CD8-positive, alpha-beta memory T cell (primary cell): ENCODE results near the gene CEP112. TPM values are rescaled to one million over a fixed set of nuclear protein-coding genes. Genes with fewer than 3 reads are reported as not detected.

ENCODE experiments used
- CTCF ChIA-PET: fragments of 350-600 bp; sonication (Branson Sonifier 250); formaldehyde crosslinking; loops from one replicate; lab custom pipeline; 2021; ENCODE audit warnings: antibody characterized with exemption; lab: Charles Lee
- POLR2A ChIA-PET: fragments of 350-600 bp; sonication (Branson Sonifier 250); formaldehyde crosslinking; loops from one replicate; lab custom pipeline; 2021; ENCODE audit warnings: antibody characterized with exemption; lab: Charles Lee
- DNase-seq, 5 donors: peaks; one replicate each; pipeline versions ENCODE4 v3.0.0 to v3.0.0-alpha.2; 2020 to 2022; ENCODE audit warnings: mixed read lengths in 1 of 5
- H3K27ac ChIP-seq: one replicate; pipeline ENCODE4 v1.7.0; 2013; ENCODE audit warnings: low read depth, mild to moderate bottlenecking, low read length, moderate library complexity
- H3K27me3 ChIP-seq: 2 replicates; pipeline ENCODE4 v1.7.0; 2013; ENCODE audit warnings: low read length, mild to moderate bottlenecking; ENCODE audit not compliant: insufficient read depth, poor library complexity, severe bottlenecking
- H3K36me3 ChIP-seq: 2 replicates; pipeline ENCODE4 v1.7.0; 2013; ENCODE audit warnings: mild to moderate bottlenecking, low read length, moderate library complexity; ENCODE audit not compliant: insufficient read depth
- H3K4me1 ChIP-seq: 2 replicates; pipeline ENCODE4 v1.7.0; 2013; ENCODE audit warnings: mild to moderate bottlenecking, low read length, moderate library complexity; ENCODE audit not compliant: insufficient read depth
- H3K4me3 ChIP-seq: 2 replicates; pipeline ENCODE4 v1.7.0; 2013; ENCODE audit warnings: mild to moderate bottlenecking, low read length
- H3K9me3 ChIP-seq: 2 replicates; pipeline ENCODE4 v1.7.0; 2013; ENCODE audit warnings: mild to moderate bottlenecking, low read length
- H3K27ac Mint-ChIP-seq, 8 donors: one replicate each; pipeline ENCODE4 v1.8.0; 2020 to 2021; ENCODE audit warnings: mixed read lengths in 8 of 8, mild to moderate bottlenecking in 6 of 8, inconsistent platforms in 3 of 8, moderate library complexity in 3 of 8
- H3K27me3 Mint-ChIP-seq, 2 donors: one replicate each; pipeline ENCODE4 v1.8.0; 2020 to 2021; ENCODE audit warnings: mixed read lengths in 2 of 2, mild to moderate bottlenecking in 1 of 2, moderate library complexity in 1 of 2
- H3K36me3 Mint-ChIP-seq, 3 donors: one replicate each; pipeline ENCODE4 v1.8.0; 2020 to 2021; ENCODE audit warnings: mixed read lengths in 3 of 3, inconsistent platforms in 1 of 3, mild to moderate bottlenecking in 1 of 3
- H3K4me1 Mint-ChIP-seq, 3 donors: one replicate each; pipeline ENCODE4 v1.8.0; 2020 to 2021; ENCODE audit warnings: mixed read lengths in 3 of 3, inconsistent platforms in 1 of 3, mild to moderate bottlenecking in 1 of 3
- H3K4me3 Mint-ChIP-seq, 7 donors: one replicate each; pipeline ENCODE4 v1.8.0; 2020 to 2021; ENCODE audit warnings: mixed read lengths in 7 of 7, mild to moderate bottlenecking in 6 of 7, moderate library complexity in 4 of 7, inconsistent platforms in 2 of 7
- H3K9me3 Mint-ChIP-seq, 5 donors: one replicate each; pipeline ENCODE4 v1.8.0; 2020 to 2022; ENCODE audit warnings: mixed read lengths in 5 of 5, mild to moderate bottlenecking in 3 of 5, moderate library complexity in 2 of 5, inconsistent platforms in 1 of 5
- polyA plus RNA-seq: library from polyadenylated mRNA; unstranded; fragments of 300-500 nt; fragmentation: Illumina TruSeq; gene quantifications from one replicate; pipeline ENCODE4 v1.2.3, GENCODE V29; 2021
- total RNA-seq, 2 experiments: library from RNA; stranded (reverse); gene quantifications; one replicate each; pipeline ENCODE4 v1.2.3, GENCODE V29; 2021

Gene CEP112
- total and polyA plus RNA-seq, 3 experiments from 2014 or later, result 0.64 to 4.5 (median 3.0) TPM

DNA sequence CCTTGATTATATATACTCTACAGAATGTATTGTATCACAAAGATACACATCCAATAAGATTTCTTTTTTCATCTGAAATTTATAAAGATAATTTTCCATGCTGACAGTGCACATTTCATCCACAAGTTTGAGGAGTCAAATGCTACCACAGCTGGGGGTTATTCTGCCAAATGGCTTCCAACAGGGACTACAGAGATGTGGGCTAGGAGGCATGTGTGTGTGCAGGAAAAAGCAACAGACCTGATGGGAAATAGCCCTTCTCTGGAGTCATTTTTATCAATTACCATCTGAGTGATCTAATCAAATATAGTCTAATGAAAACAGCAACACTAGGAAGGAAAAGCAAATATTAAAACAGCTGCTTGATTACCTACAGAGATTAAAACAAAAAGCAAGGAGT, 290.5 kb downstream of the CEP112 start:
- Histone ChIP-seq H3K27me3 (no peaks in the 10 kb centered on the region), H3K36me3 (no peaks in the 10 kb centered on the region), H3K4me3 (no peak overlapping the region), H3K4me1 (no peaks in the 10 kb centered on the region), H3K27ac (no peak overlapping the region), H3K9me3 (no peaks in the 10 kb centered on the region)
- peaks cover 0 to 2% of the 10 kb centered on the region in 2 donors for H3K27me3 Mint-ChIP-seq
- CTCF ChIA-PET, result no interaction called here
- POLR2A ChIA-PET, result no interaction called here
- peaks cover 0 to 15% (median 4%) of the 10 kb centered on the region in 3 donors for H3K36me3 Mint-ChIP-seq
- H3K27ac Mint-ChIP-seq, result no peak overlapping the region
- H3K9me3 Mint-ChIP-seq, result peaks cover 0 to 4% (median 0%) of the 10 kb centered on the region in 5 donors
- no peaks in the 10 kb centered on the region for H3K4me1 Mint-ChIP-seq
- no peak overlapping the region for H3K4me3 Mint-ChIP-seq
- DNase-seq, result no peak

DNA sequence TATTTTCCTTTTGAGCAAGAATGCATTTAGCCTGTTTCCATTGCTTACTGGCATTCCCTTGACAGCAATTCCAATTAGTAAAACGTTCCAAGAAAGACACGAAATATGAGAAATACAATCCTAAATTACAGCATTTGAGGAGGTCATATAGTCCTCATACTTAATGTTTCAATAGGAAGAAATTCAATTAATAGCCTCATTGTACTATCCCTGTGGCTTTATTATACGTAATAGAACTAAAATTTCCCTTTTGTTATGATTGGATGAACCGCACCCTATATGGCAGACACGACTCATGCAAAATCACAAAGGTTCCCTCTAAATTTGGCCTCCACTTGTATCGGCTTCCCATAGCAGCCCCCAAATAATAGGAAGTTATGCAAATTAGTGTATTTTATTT, 291.7 kb downstream of the CEP112 start:
- no peaks in the 10 kb centered on the region for H3K9me3 ChIP-seq
- ChIA-PET POLR2A (no interaction called here), CTCF (no interaction called here)
- Mint-ChIP-seq H3K36me3 (peaks cover 0 to 15% (median 4%) of the 10 kb centered on the region in 3 donors), H3K27ac (no peak overlapping the region), H3K9me3 (peaks cover 0 to 4% (median 0%) of the 10 kb centered on the region in 5 donors), H3K27me3 (peaks cover 0 to 2% of the 10 kb centered on the region in 2 donors), H3K4me3 (no peak overlapping the region), H3K4me1 (no peaks in the 10 kb centered on the region)
- no peaks in the 10 kb centered on the region for H3K4me1 ChIP-seq
- H3K4me3 ChIP-seq, result no peak overlapping the region
- no peaks in the 10 kb centered on the region for H3K27me3 ChIP-seq
- no peaks in the 10 kb centered on the region for H3K36me3 ChIP-seq
- DNase-seq, result no peak
- no peak overlapping the region for H3K27ac ChIP-seq

- Mint-ChIP-seq H3K4me1 (no peaks in the 10 kb centered on the region), H3K27me3 (no peaks in the 10 kb centered on the region), H3K27ac (no peak overlapping the region), H3K36me3 (peaks cover 0 to 6% (median 4%) of the 10 kb centered on the region in 3 donors), H3K4me3 (no peak overlapping the region), H3K9me3 (no peaks in the 10 kb centered on the region)
- Histone ChIP-seq H3K4me1 (no peaks in the 10 kb centered on the region), H3K4me3 (no peak overlapping the region), H3K9me3 (no peaks in the 10 kb centered on the region), H3K27ac (no peak overlapping the region), H3K27me3 (no peaks in the 10 kb centered on the region), H3K36me3 (no peaks in the 10 kb centered on the region)
- POLR2A ChIA-PET, result no interaction called here
- no peak for DNase-seq
- CTCF ChIA-PET, result no interaction called here
These were observed 293.3 kb downstream of the CEP112 start for GRCh38 chr17:65898651-65899050.

- CTCF ChIA-PET, result no interaction called here
- Mint-ChIP-seq H3K4me3 (no peak overlapping the region), H3K4me1 (no peaks in the 10 kb centered on the region), H3K36me3 (peaks cover 0 to 4% (median 2%) of the 10 kb centered on the region in 3 donors), H3K27me3 (no peaks in the 10 kb centered on the region), H3K9me3 (no peaks in the 10 kb centered on the region), H3K27ac (no peak overlapping the region)
- Histone ChIP-seq H3K36me3 (no peaks in the 10 kb centered on the region), H3K9me3 (no peaks in the 10 kb centered on the region), H3K4me3 (no peak overlapping the region), H3K4me1 (no peaks in the 10 kb centered on the region), H3K27ac (no peak overlapping the region), H3K27me3 (no peaks in the 10 kb centered on the region)
- no peak for DNase-seq
- POLR2A ChIA-PET, result no interaction called here
These were observed 295.0 kb downstream of the CEP112 start for GRCh38 chr17:65896889-65897288.

GRCh38 chr17:65895969-65896368, 296.0 kb downstream of the CEP112 start:
- Mint-ChIP-seq H3K36me3 (peaks cover 0 to 2% (median 0%) of the 10 kb centered on the region in 3 donors), H3K27ac (no peak overlapping the region), H3K27me3 (no peaks in the 10 kb centered on the region), H3K4me3 (no peak overlapping the region), H3K4me1 (no peaks in the 10 kb centered on the region), H3K9me3 (no peaks in the 10 kb centered on the region)
- ChIA-PET CTCF (no interaction called here), POLR2A (no interaction called here)
- DNase-seq, result no peak
- Histone ChIP-seq H3K27ac (no peak overlapping the region), H3K4me3 (no peak overlapping the region), H3K27me3 (no peaks in the 10 kb centered on the region), H3K9me3 (no peaks in the 10 kb centered on the region), H3K36me3 (no peaks in the 10 kb centered on the region), H3K4me1 (no peaks in the 10 kb centered on the region)

- Mint-ChIP-seq H3K27ac (no peak overlapping the region), H3K4me3 (no peak overlapping the region), H3K36me3 (peaks cover 0 to 2% (median 0%) of the 10 kb centered on the region in 3 donors), H3K9me3 (no peaks in the 10 kb centered on the region), H3K27me3 (no peaks in the 10 kb centered on the region), H3K4me1 (no peaks in the 10 kb centered on the region)
- Histone ChIP-seq H3K4me3 (no peak overlapping the region), H3K27ac (no peak overlapping the region), H3K9me3 (no peaks in the 10 kb centered on the region), H3K36me3 (no peaks in the 10 kb centered on the region), H3K4me1 (no peaks in the 10 kb centered on the region), H3K27me3 (no peaks in the 10 kb centered on the region)
- POLR2A ChIA-PET, result no interaction called here
- no peak for DNase-seq
- CTCF ChIA-PET, result no interaction called here
These were observed 298.1 kb downstream of the CEP112 start for GRCh38 chr17:65893692-65894279.

DNA sequence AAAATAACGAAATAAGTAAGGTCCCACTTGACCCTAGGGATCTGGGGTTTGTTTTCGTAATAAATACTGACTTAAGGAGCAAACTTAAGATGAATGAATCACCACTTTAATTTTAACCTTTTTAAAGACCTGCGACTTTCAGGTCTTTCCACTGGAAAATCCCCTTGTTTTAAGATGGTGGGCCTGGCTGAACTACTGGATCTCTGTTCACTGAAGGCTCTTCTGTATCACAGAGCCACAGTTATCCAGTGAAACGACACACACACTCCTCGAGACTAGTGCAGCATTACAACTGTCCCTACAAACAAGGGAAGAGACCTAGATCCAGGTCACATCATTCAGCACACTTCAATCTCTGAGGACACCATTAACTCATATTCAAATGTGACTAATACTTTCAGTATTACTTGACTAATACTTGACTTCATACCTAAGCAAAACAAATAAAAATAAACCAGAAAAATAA, 299.0 kb downstream of the CEP112 start:
- POLR2A ChIA-PET, result no interaction called here
- H3K27ac ChIP-seq, result no peak overlapping the region

GRCh38 chr17:65891231-65891735, 300.6 kb downstream of the CEP112 start:
- Mint-ChIP-seq H3K27ac (no peak overlapping the region), H3K9me3 (no peaks in the 10 kb centered on the region), H3K27me3 (no peaks in the 10 kb centered on the region), H3K36me3 (peaks cover 0 to 2% (median 0%) of the 10 kb centered on the region in 3 donors), H3K4me1 (no peaks in the 10 kb centered on the region), H3K4me3 (no peak overlapping the region)
- no peaks in the 10 kb centered on the region for H3K27me3 ChIP-seq
- no peaks in the 10 kb centered on the region for H3K4me1 ChIP-seq
- ChIA-PET POLR2A (no interaction called here), CTCF (no interaction called here)
- H3K9me3 ChIP-seq, result no peaks in the 10 kb centered on the region
- no peak for DNase-seq
- no peaks in the 10 kb centered on the region for H3K36me3 ChIP-seq
- no peak overlapping the region for H3K4me3 ChIP-seq
- H3K27ac ChIP-seq, result no peak overlapping the region

More for the DNA sequence above, 299.0 kb downstream of the CEP112 start:
- Mint-ChIP-seq H3K4me3 (no peak overlapping the region), H3K9me3 (no peaks in the 10 kb centered on the region), H3K4me1 (no peaks in the 10 kb centered on the region), H3K27me3 (no peaks in the 10 kb centered on the region), H3K36me3 (peaks cover 0 to 2% (median 0%) of the 10 kb centered on the region in 3 donors), H3K27ac (no peak overlapping the region)
- CTCF ChIA-PET, result no interaction called here
- no peak overlapping the region for H3K4me3 ChIP-seq
- no peak for DNase-seq
- H3K4me1 ChIP-seq, result no peaks in the 10 kb centered on the region
- H3K9me3 ChIP-seq, result no peaks in the 10 kb centered on the region
- H3K36me3 ChIP-seq, result no peaks in the 10 kb centered on the region
- H3K27me3 ChIP-seq, result no peaks in the 10 kb centered on the region
